AG08395 (cell line): ENCODE results near the gene OLFM3.

Experiments used
- DNase-seq: peaks from one replicate; pipeline ENCODE4 v3.0.0; 2012; ENCODE audit warnings: mixed read lengths, low spot score

OLFM3 gene

GRCh38 chr1:101846820-101847219 is 149.9 kb downstream of the OLFM3 start:
- no peak for DNase-seq

GRCh38 chr1:101843160-101843559 is 153.6 kb downstream of the OLFM3 start:
- no peak for DNase-seq

- no peak for DNase-seq
Measured at GRCh38 chr1:101841824-101842223, 154.9 kb downstream of the OLFM3 start.

- no peak for DNase-seq
Measured at GRCh38 chr1:101835988-101836387, 160.7 kb downstream of the OLFM3 start.

GRCh38 chr1:101833312-101833711 is 163.4 kb downstream of the OLFM3 start:
- no peak for DNase-seq

- no peak for DNase-seq
Measured at GRCh38 chr1:101826416-101826815, 170.3 kb downstream of the OLFM3 start.

GRCh38 chr1:101820071-101820470 is 176.7 kb downstream of the OLFM3 start:
- DNase-seq: no peak

GRCh38 chr1:101816262-101816661 is 180.5 kb downstream of the OLFM3 start:
- DNase-seq: no peak

- no peak for DNase-seq
Measured at GRCh38 chr1:101798417-101798816, 198.3 kb downstream of the OLFM3 start.

- no peak for DNase-seq
Measured at GRCh38 chr1:101797722-101798121, 199.0 kb downstream of the OLFM3 start.

- DNase-seq: no peak
Measured at GRCh38 chr1:101781201-101781831, 215.4 kb downstream of the OLFM3 start.

- DNase-seq: no peak
Measured at GRCh38 chr1:101769520-101769919, 227.2 kb downstream of the OLFM3 start.

GRCh38 chr1:101757985-101758384 is 238.7 kb downstream of the OLFM3 start:
- no peak for DNase-seq

- no peak for DNase-seq
Measured at GRCh38 chr1:101756411-101756810, 240.3 kb downstream of the OLFM3 start.
